B cell (primary cell): ENCODE measurements around the gene TPST1. TPM values are rescaled to one million over a fixed set of nuclear protein-coding genes. Genes with fewer than 3 reads are reported as not detected.

ENCODE experiments used
- ATAC-seq: fragments of 200-7000 bp; cut with Tn5 transposase; one replicate; pipeline ENCODE4 v1.10.0; 2021; ENCODE audit warnings: low read depth, mild to moderate bottlenecking, moderate number of reproducible peaks, moderate library complexity
- CTCF ChIA-PET: fragments of 350-600 bp; sonication (Branson Sonifier 250); formaldehyde crosslinking; loops from one replicate; lab custom pipeline; 2021; ENCODE audit warnings: antibody characterized with exemption, inconsistent platforms; lab: Charles Lee
- POLR2A ChIA-PET: fragments of 350-600 bp; sonication (Branson Sonifier 250); formaldehyde crosslinking; loops from one replicate; lab custom pipeline; 2021; ENCODE audit warnings: antibody characterized with exemption; lab: Charles Lee
- DNase-seq: peaks from one replicate; pipeline ENCODE4 v3.0.0; 2013
- H2AFZ ChIP-seq: 2 replicates; pipeline ENCODE4 v1.6.1; 2012; ENCODE audit warnings: mild to moderate bottlenecking, low read depth, low read length; ENCODE audit not compliant: insufficient read depth, poor library complexity, severe bottlenecking
- H3K27ac ChIP-seq, 2 donors: 1 replicate in 1 of 2; 2 replicates in 1 of 2; pipeline ENCODE4 v1.5.1; 2012 to 2013; ENCODE audit warnings: low read length in 2 of 2, mild to moderate bottlenecking in 2 of 2, moderate library complexity in 1 of 2
- H3K27me3 ChIP-seq, 4 experiments: fragments of 200-600 bp in 1 of 4; sonication (generic) in 1 of 4; replicated peaks in 1 of 4; 1 replicate in 2 of 4; 2 replicates in 2 of 4; pipeline versions ENCODE4 v1.6.1 to v1.7.0; 2013 to 2016; ENCODE audit warnings: low read length in 3 of 4, mild to moderate bottlenecking in 2 of 4, mixed read lengths in 1 of 4, moderate library complexity in 1 of 4; ENCODE audit not compliant: insufficient read depth in 4 of 4, control insufficient read depth in 3 of 4; ENCODE audit errors: control extremely low read depth in 1 of 4
- H3K36me3 ChIP-seq, 2 experiments: replicated peaks in 1 of 2; 1 replicate in 1 of 2; 2 replicates in 1 of 2; pipeline versions ENCODE4 v1.6.1 to v1.7.1; 2013; ENCODE audit warnings: low read length in 1 of 2; ENCODE audit not compliant: insufficient read depth in 2 of 2, control insufficient read depth in 1 of 2; ENCODE audit errors: control extremely low read depth in 1 of 2, extremely low read depth in 1 of 2
- H3K4me1 ChIP-seq, 2 donors: fragments of 200-600 bp in 1 of 2; sonication (generic) in 1 of 2; 1 replicate in 1 of 2; 2 replicates in 1 of 2; pipeline versions ENCODE4 v1.5.1 to v1.6.1; 2013 to 2017; ENCODE audit warnings: low read length in 2 of 2; ENCODE audit not compliant: control insufficient read depth in 2 of 2, insufficient read depth in 2 of 2
- H3K4me2 ChIP-seq: replicated peaks from 2 replicates; pipeline ENCODE3; 2012; ENCODE audit warnings: mild to moderate bottlenecking, low read depth, low read length; ENCODE audit not compliant: poor library complexity, severe bottlenecking
- H3K4me3 ChIP-seq, 5 experiments: fragments of 200-600 bp in 1 of 5; sonication (generic) in 1 of 5; 1 replicate in 3 of 5; 2 replicates in 2 of 5; pipeline versions ENCODE4 v1.5.1 to v1.7.0; 2011 to 2016; ENCODE audit warnings: low read length in 4 of 5, mild to moderate bottlenecking in 4 of 5, low read depth in 2 of 5, control low read depth in 1 of 5, moderate library complexity in 1 of 5; ENCODE audit not compliant: insufficient read depth in 1 of 5; ENCODE audit errors: control extremely low read depth in 1 of 5, extremely low read depth in 1 of 5
- H3K79me2 ChIP-seq: fragments of 200-600 bp; sonication (generic); one replicate; pipeline ENCODE4 v1.6.0; 2016; ENCODE audit warnings: low read length; ENCODE audit not compliant: control insufficient read depth, insufficient read depth
- H3K9ac ChIP-seq: fragments of 200-600 bp; sonication (generic); 2 replicates; pipeline ENCODE4 v1.6.1; 2017; ENCODE audit warnings: mild to moderate bottlenecking, low read length, moderate library complexity
- H3K9me3 ChIP-seq, 3 donors: one replicate each; pipeline versions ENCODE4 v1.6.1 to v1.7.1; 2013; ENCODE audit warnings: low read length in 2 of 3; ENCODE audit not compliant: control insufficient read depth in 2 of 3, insufficient read depth in 1 of 3; ENCODE audit errors: control extremely low read depth in 1 of 3
- H4K20me1 ChIP-seq: 2 replicates; pipeline ENCODE4 v1.6.0; 2012; ENCODE audit warnings: mild to moderate bottlenecking, low read length; ENCODE audit not compliant: insufficient read depth, control insufficient read depth, poor library complexity, severe bottlenecking
- H3K27ac Mint-ChIP-seq: one replicate; pipeline ENCODE4 v1.8.0; 2021; ENCODE audit warnings: mixed read lengths
- H3K27me3 Mint-ChIP-seq: one replicate; pipeline ENCODE4 v1.8.0; 2021; ENCODE audit warnings: mixed read lengths
- H3K4me1 Mint-ChIP-seq: one replicate; pipeline ENCODE4 v1.8.0; 2021; ENCODE audit warnings: mixed read lengths
- H3K4me3 Mint-ChIP-seq: one replicate; pipeline ENCODE4 v1.8.0; 2021; ENCODE audit warnings: mixed read lengths
- H3K9me3 Mint-ChIP-seq: one replicate; pipeline ENCODE4 v1.8.0; 2022; ENCODE audit warnings: mixed read lengths; ENCODE audit not compliant: insufficient read depth
- CTCF ChIP-seq: fragments of 200-600 bp; IDR thresholded peaks from one replicate; pipeline ENCODE4 v1.8.0; 2022; ENCODE audit warnings: antibody characterized with exemption, mild to moderate bottlenecking
- EZH2 ChIP-seq: IDR thresholded peaks from 2 replicates; pipeline ENCODE4 v1.6.1; 2012; ENCODE audit warnings: borderline replicate concordance, low read depth, mild to moderate bottlenecking, moderate library complexity, low read length; ENCODE audit not compliant: insufficient read depth, poor library complexity, severe bottlenecking
- WGBS: methylation state at CpG from one replicate; pipeline ENCODE4 v1.1.5; 2013; ENCODE audit warnings: missing lambda C conversion rate; ENCODE audit not compliant: insufficient coverage; 5-methylcytosine and 5-hydroxymethylcytosine counted together
- intact Hi-C: fragments of 100-400 bp; cut with micrococcal nuclease; formaldehyde crosslinking; loops from one replicate; pipeline ENCODE4 v1.10.0; 2022
- polyA plus RNA-seq: library from polyadenylated mRNA; depleted of rRNA; stranded (reverse); fragments of >200 nt; gene quantifications from 2 replicates; pipeline ENCODE4 v1.2.3, GENCODE V29; 2012
- total RNA-seq, 2 donors: library from RNA; stranded (reverse); fragments of 120-200 nt in 1 of 2; gene quantifications; 1 replicate in 1 of 2; 2 replicates in 1 of 2; pipeline versions ENCODE4 v1.2.3 to v1.2.4, GENCODE V29; 2013 to 2022

Gene TPST1
- total and polyA plus RNA-seq, 2 donors (not counting 1 experiment from before 2014, with no cell fraction given) = 13.0 to 17.0 TPM

DNA sequence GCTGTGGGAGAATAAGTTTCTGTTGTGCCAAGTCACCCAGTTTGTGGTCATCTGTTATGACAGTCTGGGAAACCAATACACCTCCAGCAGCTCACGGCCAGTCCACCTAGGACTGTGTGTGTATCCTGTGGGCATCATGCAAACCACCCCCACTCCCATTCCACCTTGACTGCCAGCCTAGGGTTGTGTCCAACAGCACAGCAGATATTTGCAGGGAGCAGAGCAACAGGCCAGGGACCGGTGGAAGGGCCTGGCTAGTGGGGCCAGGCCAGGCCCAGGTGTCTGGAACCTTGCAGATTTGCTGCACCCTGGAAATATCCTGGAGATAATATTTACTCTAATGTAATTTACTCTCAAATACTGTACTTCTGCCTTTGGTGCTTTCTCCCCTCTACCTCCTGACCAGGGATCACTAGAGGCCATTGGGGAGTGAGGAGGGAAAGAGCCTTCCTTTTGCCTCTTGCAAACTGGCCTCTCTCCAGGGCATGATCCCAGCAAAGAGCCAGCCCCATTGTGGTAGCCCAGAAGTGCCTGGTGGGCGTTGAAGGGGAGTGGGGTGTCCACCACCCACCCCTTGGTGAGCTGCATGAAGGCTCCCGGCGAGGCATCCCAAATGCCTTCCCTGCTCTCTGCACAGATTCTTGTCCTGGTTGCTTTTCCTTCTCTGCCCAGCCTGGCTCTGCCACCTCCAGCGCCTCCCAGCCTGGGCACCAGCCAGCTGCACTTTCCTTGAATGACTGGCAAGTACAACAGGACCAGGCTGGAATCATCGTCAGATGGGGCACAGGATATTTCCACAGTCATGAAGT is 15.2 kb upstream of the TPST1 start:
- Histone ChIP-seq H3K4me1 (no peaks in the 10 kb centered on the region), H4K20me1 (no peaks in the 10 kb centered on the region), H3K4me2 (no peak overlapping the region), H3K9me3 (peaks cover 0 to 11% (median 0%) of the 10 kb centered on the region in 3 donors), H3K79me2 (no peaks in the 10 kb centered on the region), H3K4me3 (no peak overlapping the region), H3K27me3 (no peaks in the 10 kb centered on the region), H2AFZ (no peak overlapping the region), H3K27ac (no peak overlapping the region), H3K36me3 (no peaks in the 10 kb centered on the region), H3K9ac (no peak overlapping the region)
- intact Hi-C loops = no loop called here
- ATAC-seq (no peak), DNase-seq (no peak)
- 92% methylated on average over 6 of the region's 7 CpGs for WGBS
- no peaks in the 10 kb centered on the region for H3K4me1 Mint-ChIP-seq
- ChIA-PET POLR2A (no interaction called here), CTCF (no interaction called here)
- peaks cover 8% of the 10 kb centered on the region for H3K27me3 Mint-ChIP-seq
- TF ChIP-seq CTCF (no peak), EZH2 (no peak)
- H3K9me3 Mint-ChIP-seq = peaks cover 3% of the 10 kb centered on the region
- no peak overlapping the region for H3K27ac Mint-ChIP-seq
- H3K4me3 Mint-ChIP-seq = no peak overlapping the region

DNA sequence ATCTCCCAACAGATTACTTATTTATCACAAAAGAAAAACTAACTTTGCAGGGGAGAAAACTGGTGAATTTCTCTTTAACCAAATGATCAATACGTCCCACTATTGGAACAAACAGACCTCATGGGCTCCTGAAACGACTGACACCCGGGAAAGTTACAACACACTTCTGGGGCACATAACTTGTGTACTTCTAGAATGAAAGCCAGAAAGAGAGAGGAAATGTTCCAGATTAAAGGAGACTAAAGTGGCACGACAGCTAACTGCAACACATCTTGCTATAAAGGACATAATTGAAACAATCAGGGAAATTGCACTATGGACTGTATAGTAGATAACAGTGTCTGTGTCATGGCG is 14.7 kb upstream of the TPST1 start:
- no peak for TF ChIP-seq EZH2
- TF ChIP-seq CTCF = no peak
- peaks cover 0 to 9% (median 0%) of the 10 kb centered on the region in 3 donors for H3K9me3 ChIP-seq
- no peaks in the 10 kb centered on the region for H3K27me3 ChIP-seq
- H3K79me2 ChIP-seq = no peaks in the 10 kb centered on the region
- H3K4me3 ChIP-seq = no peak overlapping the region
- H3K27me3 Mint-ChIP-seq = peaks cover 8% of the 10 kb centered on the region
- no peak overlapping the region for H3K9ac ChIP-seq
- peaks cover 3% of the 10 kb centered on the region for H3K9me3 Mint-ChIP-seq
- no peak overlapping the region for H3K27ac ChIP-seq
- no peak overlapping the region for H3K4me3 Mint-ChIP-seq
- ATAC-seq (no peak), DNase-seq (no peak)
- 100% methylated on average over 2 of the region's 5 CpGs for WGBS
- ChIA-PET CTCF (no interaction called here), POLR2A (no interaction called here)
- no peak overlapping the region for H3K27ac Mint-ChIP-seq
- H3K4me2 ChIP-seq = no peak overlapping the region
- H3K36me3 ChIP-seq = no peaks in the 10 kb centered on the region
- no peaks in the 10 kb centered on the region for H4K20me1 ChIP-seq
- H3K4me1 Mint-ChIP-seq = no peaks in the 10 kb centered on the region
- no peaks in the 10 kb centered on the region for H3K4me1 ChIP-seq
- intact Hi-C loops = no loop called here
- H2AFZ ChIP-seq = no peak overlapping the region
